H1 (cell line): ENCODE data around the gene TOB2.

Experiments
- CEBPB ChIP-seq: IDR thresholded peaks from 2 replicates; pipeline ENCODE4 v1.6.1; 2012; ENCODE audit warnings: low read depth, low read length
- CHD1 ChIP-seq: IDR thresholded peaks from 2 replicates; pipeline ENCODE4 v1.6.1; 2012; ENCODE audit warnings: low read depth, low read length, improper control_type of control experiment
- EZH2 ChIP-seq: fragments of 200-600 bp; sonication (generic); IDR thresholded peaks from 2 replicates; pipeline ENCODE4 v1.7.1; 2012; ENCODE audit warnings: low read depth, mild to moderate bottlenecking, moderate library complexity, low read length, inconsistent platforms; ENCODE audit not compliant: severe bottlenecking
- POLR2AphosphoS5 ChIP-seq: IDR thresholded peaks from 2 replicates; pipeline ENCODE4 v1.6.1; 2011; ENCODE audit warnings: low read depth, low read length
- RAD21 ChIP-seq, 2 experiments: IDR thresholded peaks in 1 of 2; conservative IDR thresholded peaks in 1 of 2; 2 replicates each; pipeline ENCODE4 v1.6.1; 2011; ENCODE audit warnings: low read depth in 2 of 2, low read length in 2 of 2, improper control_type of control experiment in 1 of 2, inconsistent platforms in 1 of 2, mild to moderate bottlenecking in 1 of 2, moderate library complexity in 1 of 2
- SP1 ChIP-seq: IDR thresholded peaks from 2 replicates; pipeline ENCODE4 v1.6.1; 2011; ENCODE audit warnings: low read depth, low read length
- TAF1 ChIP-seq: IDR thresholded peaks from 2 replicates; pipeline ENCODE4 v1.6.1; 2011; ENCODE audit warnings: mild to moderate bottlenecking, low read depth, low read length

GRCh38 chr22:41459431-41459830, 12.8 kb upstream of the TOB2 start:
- TF ChIP-seq RAD21 (IDR thresholded peaks at IDR 0.05 in 1 of 2, conservative IDR thresholded peaks at IDR 0.05 in 1 of 2; ENCODE audit: low read depth in 2 of 2, low read length in 2 of 2) (no peak), SP1 (no peak), CHD1 (no peak), POLR2AphosphoS5 (no peak), EZH2 (no peak), TAF1 (no peak), CEBPB (no peak)
